Liver (tissue), 9 donors: ENCODE results near the gene SV2B. TPM values are rescaled to one million over a fixed set of nuclear protein-coding genes. Genes with fewer than 3 reads are reported as not detected.

Experiments
- DNase-seq: peaks from one replicate; pipeline ENCODE4 v3.0.0-alpha.2; 2017; ENCODE audit warnings: low spot score
- H3K27ac ChIP-seq, 2 donors: one replicate each; pipeline ENCODE4 v1.7.0; 2013; ENCODE audit warnings: inconsistent platforms in 2 of 2, low read length in 2 of 2, control low read depth in 1 of 2, low read depth in 1 of 2, mild to moderate bottlenecking in 1 of 2
- H3K27me3 ChIP-seq, 4 donors: one replicate each; pipeline versions ENCODE4 v1.6.1 to v1.7.0; 2013; ENCODE audit warnings: low read length in 3 of 4, inconsistent platforms in 1 of 4, mild to moderate bottlenecking in 1 of 4, moderate library complexity in 1 of 4; ENCODE audit not compliant: control insufficient read depth in 4 of 4, insufficient read depth in 4 of 4
- H3K36me3 ChIP-seq, 4 donors: one replicate each; pipeline versions ENCODE4 v1.6.1 to v1.7.0; 2013; ENCODE audit warnings: low read length in 3 of 4, mild to moderate bottlenecking in 3 of 4, low read depth in 1 of 4, moderate library complexity in 1 of 4; ENCODE audit not compliant: control insufficient read depth in 4 of 4, insufficient read depth in 3 of 4
- H3K4me1 ChIP-seq, 4 donors: one replicate each; pipeline versions ENCODE4 v1.6.1 to v1.7.0; 2013; ENCODE audit warnings: low read length in 3 of 4, mild to moderate bottlenecking in 3 of 4, moderate library complexity in 1 of 4; ENCODE audit not compliant: control insufficient read depth in 4 of 4, insufficient read depth in 4 of 4
- H3K4me3 ChIP-seq, 3 donors: one replicate each; pipeline versions ENCODE4 v1.6.1 to v1.7.0; 2013; ENCODE audit warnings: low read length in 3 of 3, control low read depth in 1 of 3, low read depth in 1 of 3, mild to moderate bottlenecking in 1 of 3
- H3K9ac ChIP-seq, 2 donors: one replicate each; pipeline ENCODE4 v1.7.0; 2013; ENCODE audit warnings: low read length in 2 of 2, mild to moderate bottlenecking in 2 of 2, moderate library complexity in 2 of 2, control low read depth in 1 of 2, low read depth in 1 of 2
- H3K9me3 ChIP-seq, 4 donors: one replicate each; pipeline versions ENCODE4 v1.6.1 to v1.7.0; 2013; ENCODE audit warnings: low read length in 3 of 4; ENCODE audit not compliant: control insufficient read depth in 4 of 4
- EGR1 ChIP-seq, 2 donors: IDR thresholded peaks; 2 replicates each; pipeline ENCODE4 v1.6.1; 2016 to 2018; ENCODE audit warnings: antibody characterized with exemption in 2 of 2, low read depth in 2 of 2
- FOXA1 ChIP-seq: IDR thresholded peaks from 2 replicates; pipeline ENCODE4 v1.6.1; 2016; ENCODE audit warnings: antibody characterized with exemption
- FOXA2 ChIP-seq: IDR thresholded peaks from 2 replicates; pipeline ENCODE4 v1.6.1; 2016; ENCODE audit warnings: antibody characterized with exemption
- GABPA ChIP-seq, 2 donors: IDR thresholded peaks in 1 of 2; conservative IDR thresholded peaks in 1 of 2; 2 replicates each; pipeline ENCODE4 v1.6.1; 2016; ENCODE audit warnings: antibody characterized with exemption in 2 of 2, mild to moderate bottlenecking in 1 of 2, moderate library complexity in 1 of 2
- HNF4A ChIP-seq, 2 donors: conservative IDR thresholded peaks; 2 replicates each; pipeline ENCODE4 v1.6.1; 2016; ENCODE audit warnings: antibody characterized with exemption in 2 of 2, mild to moderate bottlenecking in 2 of 2
- HNF4G ChIP-seq: IDR thresholded peaks from 2 replicates; pipeline ENCODE4 v1.6.1; 2016; ENCODE audit warnings: antibody characterized with exemption
- JUND ChIP-seq, 2 donors: IDR thresholded peaks; 2 replicates each; pipeline ENCODE4 v1.6.1; 2016; ENCODE audit warnings: antibody characterized with exemption in 2 of 2
- NR2F2 ChIP-seq: IDR thresholded peaks from 2 replicates; pipeline ENCODE4 v1.6.1; 2016; ENCODE audit warnings: antibody characterized with exemption
- RAD21 ChIP-seq, 2 donors: IDR thresholded peaks; 2 replicates each; pipeline ENCODE4 v1.6.1; 2016; ENCODE audit warnings: antibody characterized with exemption in 2 of 2, mild to moderate bottlenecking in 2 of 2
- REST ChIP-seq: IDR thresholded peaks from 2 replicates; pipeline ENCODE4 v1.6.1; 2016; ENCODE audit warnings: antibody characterized with exemption, mild to moderate bottlenecking
- RXRA ChIP-seq, 2 donors: IDR thresholded peaks; 2 replicates each; pipeline ENCODE4 v1.6.1; 2017 to 2018; ENCODE audit warnings: antibody characterized with exemption in 2 of 2, mild to moderate bottlenecking in 1 of 2
- SP1 ChIP-seq: IDR thresholded peaks from 2 replicates; pipeline ENCODE4 v1.6.1; 2018; ENCODE audit warnings: antibody characterized with exemption, mild to moderate bottlenecking
- TAF1 ChIP-seq: conservative IDR thresholded peaks from 2 replicates; pipeline ENCODE4 v1.6.1; 2016; ENCODE audit warnings: antibody characterized with exemption, mild to moderate bottlenecking
- YY1 ChIP-seq: IDR thresholded peaks from 2 replicates; pipeline ENCODE4 v1.6.1; 2016; ENCODE audit warnings: antibody characterized with exemption, mild to moderate bottlenecking
- WGBS: extraction: QIAGEN DNeasy Blood & Tissue Kit; methylation state at CpG from one replicate; pipeline ENCODE4 v1.1.7; 2013; 5-methylcytosine and 5-hydroxymethylcytosine counted together
- polyA plus RNA-seq, 2 donors: library from polyadenylated mRNA; stranded (reverse) in 1 of 2; unstranded in 1 of 2; fragments of 200-250 nt in 1 of 2; fragments of >200 nt in 1 of 2; fragmentation: Nextera tagmentation in 1 of 2; extraction: Ambion mirVana in 1 of 2; gene quantifications; one replicate each; pipeline versions ENCODE4 v1.2.1 to v1.2.3, GENCODE V29; 2013 to 2015
- total RNA-seq, 2 donors: library from RNA; depleted of rRNA; stranded (reverse); fragments of >200 nt; gene quantifications; one replicate each; pipeline ENCODE4 v1.2.3, GENCODE V29; 2014
- TF ChIP-seq, protein P1 (sequence below): fragments of 150-350 bp; IDR thresholded peaks from 2 replicates; pipeline ENCODE4 v1.5.1; 2017; ENCODE audit warnings: improper control_type of control experiment, low read depth, low read length; ENCODE audit not compliant: missing input control
- TF ChIP-seq, protein P2 (sequence below): IDR thresholded peaks from 2 replicates; pipeline ENCODE4 v1.6.1; 2016; ENCODE audit warnings: antibody characterized with exemption
- TF ChIP-seq, protein P3 (sequence below): IDR thresholded peaks from 2 replicates; pipeline ENCODE4 v1.6.1; 2016; ENCODE audit warnings: antibody characterized with exemption
- donor health status: healthy.
- donor health status: healthy.
- donor health status: healthy.
- donor health status: healthy.
- donor health status: healthy.

SV2B gene
- total and polyA plus RNA-seq, 4 donors, result 0.08 to 0.16 (median 0.09) TPM; not detected in 1

DNA sequence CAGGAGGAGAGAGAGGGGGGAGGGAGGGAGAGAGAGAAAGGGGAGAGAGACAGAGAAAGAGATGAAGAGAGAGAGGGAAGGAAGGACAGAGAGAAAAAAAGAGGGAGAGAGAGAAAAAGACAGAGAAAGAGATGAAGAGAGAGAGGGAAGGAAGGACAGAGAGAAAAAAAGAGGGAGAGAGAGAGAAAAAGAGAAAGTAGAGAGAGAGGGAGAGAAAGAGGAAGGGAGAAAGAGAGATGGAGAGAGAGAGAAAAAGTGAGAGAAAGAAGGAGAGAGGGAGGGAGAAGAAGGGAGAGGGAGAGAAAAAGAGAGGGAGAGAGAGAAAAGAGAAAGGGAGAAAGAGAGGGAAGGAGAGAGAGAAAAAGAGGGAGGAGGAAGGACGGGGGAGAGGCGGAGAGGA lies 204.2 kb downstream of the SV2B start:
- Histone ChIP-seq H3K27me3 (no peaks in the 10 kb centered on the region), H3K9ac (no peak overlapping the region), H3K9me3 (no peaks in the 10 kb centered on the region), H3K4me1 (peaks cover 0 to 8% (median 5%) of the 10 kb centered on the region in 4 donors), H3K27ac (no peak overlapping the region), H3K36me3 (no peaks in the 10 kb centered on the region), H3K4me3 (no peak overlapping the region)
- TF ChIP-seq, protein P1, sequence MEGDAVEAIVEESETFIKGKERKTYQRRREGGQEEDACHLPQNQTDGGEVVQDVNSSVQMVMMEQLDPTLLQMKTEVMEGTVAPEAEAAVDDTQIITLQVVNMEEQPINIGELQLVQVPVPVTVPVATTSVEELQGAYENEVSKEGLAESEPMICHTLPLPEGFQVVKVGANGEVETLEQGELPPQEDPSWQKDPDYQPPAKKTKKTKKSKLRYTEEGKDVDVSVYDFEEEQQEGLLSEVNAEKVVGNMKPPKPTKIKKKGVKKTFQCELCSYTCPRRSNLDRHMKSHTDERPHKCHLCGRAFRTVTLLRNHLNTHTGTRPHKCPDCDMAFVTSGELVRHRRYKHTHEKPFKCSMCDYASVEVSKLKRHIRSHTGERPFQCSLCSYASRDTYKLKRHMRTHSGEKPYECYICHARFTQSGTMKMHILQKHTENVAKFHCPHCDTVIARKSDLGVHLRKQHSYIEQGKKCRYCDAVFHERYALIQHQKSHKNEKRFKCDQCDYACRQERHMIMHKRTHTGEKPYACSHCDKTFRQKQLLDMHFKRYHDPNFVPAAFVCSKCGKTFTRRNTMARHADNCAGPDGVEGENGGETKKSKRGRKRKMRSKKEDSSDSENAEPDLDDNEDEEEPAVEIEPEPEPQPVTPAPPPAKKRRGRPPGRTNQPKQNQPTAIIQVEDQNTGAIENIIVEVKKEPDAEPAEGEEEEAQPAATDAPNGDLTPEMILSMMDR, result no peak
- TF ChIP-seq GABPA (IDR thresholded peaks at IDR 0.05 in 1 of 2, conservative IDR thresholded peaks at IDR 0.05 in 1 of 2), result no peak
- no peak for TF ChIP-seq TAF1
- TF ChIP-seq NR2F2, result no peak
- TF ChIP-seq, protein P2, sequence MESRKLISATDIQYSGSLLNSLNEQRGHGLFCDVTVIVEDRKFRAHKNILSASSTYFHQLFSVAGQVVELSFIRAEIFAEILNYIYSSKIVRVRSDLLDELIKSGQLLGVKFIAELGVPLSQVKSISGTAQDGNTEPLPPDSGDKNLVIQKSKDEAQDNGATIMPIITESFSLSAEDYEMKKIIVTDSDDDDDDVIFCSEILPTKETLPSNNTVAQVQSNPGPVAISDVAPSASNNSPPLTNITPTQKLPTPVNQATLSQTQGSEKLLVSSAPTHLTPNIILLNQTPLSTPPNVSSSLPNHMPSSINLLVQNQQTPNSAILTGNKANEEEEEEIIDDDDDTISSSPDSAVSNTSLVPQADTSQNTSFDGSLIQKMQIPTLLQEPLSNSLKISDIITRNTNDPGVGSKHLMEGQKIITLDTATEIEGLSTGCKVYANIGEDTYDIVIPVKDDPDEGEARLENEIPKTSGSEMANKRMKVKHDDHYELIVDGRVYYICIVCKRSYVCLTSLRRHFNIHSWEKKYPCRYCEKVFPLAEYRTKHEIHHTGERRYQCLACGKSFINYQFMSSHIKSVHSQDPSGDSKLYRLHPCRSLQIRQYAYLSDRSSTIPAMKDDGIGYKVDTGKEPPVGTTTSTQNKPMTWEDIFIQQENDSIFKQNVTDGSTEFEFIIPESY, result no peak
- TF ChIP-seq HNF4G, result no peak
- no peak for TF ChIP-seq FOXA1
- TF ChIP-seq FOXA2, result no peak
- no peak for TF ChIP-seq RAD21 (IDR thresholded peaks at IDR 0.05)
- no peak for TF ChIP-seq REST
- no peak for TF ChIP-seq EGR1 (IDR thresholded peaks at IDR 0.05; ENCODE audit: low read depth in 2 of 2)
- no peak for TF ChIP-seq SP1
- no peak for TF ChIP-seq YY1
- TF ChIP-seq, protein P3, sequence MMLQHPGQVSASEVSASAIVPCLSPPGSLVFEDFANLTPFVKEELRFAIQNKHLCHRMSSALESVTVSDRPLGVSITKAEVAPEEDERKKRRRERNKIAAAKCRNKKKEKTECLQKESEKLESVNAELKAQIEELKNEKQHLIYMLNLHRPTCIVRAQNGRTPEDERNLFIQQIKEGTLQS, result no peak
- WGBS, result 94% methylated on average over 2 of the region's 2 CpGs
- DNase-seq, result no peak

DNA sequence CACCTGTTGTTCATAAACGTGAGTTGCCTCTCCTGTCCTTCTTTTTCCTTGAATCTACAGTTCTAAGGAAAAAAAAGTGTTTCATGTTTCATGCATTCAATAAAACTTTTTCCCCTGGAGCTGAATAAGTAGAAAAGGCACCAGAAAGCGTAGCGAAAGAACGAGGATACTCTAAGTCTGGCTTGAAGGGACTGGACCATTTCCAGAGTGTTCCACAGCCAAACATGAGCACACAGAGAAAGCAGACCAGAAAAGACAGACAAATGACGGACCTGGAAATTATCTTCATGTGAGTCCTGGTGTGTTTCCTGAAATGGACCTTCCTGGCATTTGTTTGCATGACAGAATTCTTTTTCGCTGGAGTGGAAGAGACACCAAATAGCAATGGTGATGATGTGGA lies 204.7 kb downstream of the SV2B start:
- no peaks in the 10 kb centered on the region for H3K9me3 ChIP-seq
- peaks cover 0 to 8% (median 5%) of the 10 kb centered on the region in 4 donors for H3K4me1 ChIP-seq
- H3K27ac ChIP-seq, result no peak overlapping the region
- no peak overlapping the region for H3K4me3 ChIP-seq
- no peaks in the 10 kb centered on the region for H3K27me3 ChIP-seq
- no peak for DNase-seq
- WGBS, result 79% methylated on average over 6 of the region's 6 CpGs
- no peak overlapping the region for H3K9ac ChIP-seq
- no peaks in the 10 kb centered on the region for H3K36me3 ChIP-seq
- TF ChIP-seq EGR1 (IDR thresholded peaks at IDR 0.05; ENCODE audit: low read depth in 2 of 2) (no peak), FOXA1 (no peak), RAD21 (IDR thresholded peaks at IDR 0.05) (no peak), TAF1 (no peak), REST (no peak), JUND (IDR thresholded peaks at IDR 0.05) (no peak), RXRA (IDR thresholded peaks at IDR 0.05) (no peak), SP1 (no peak), HNF4A (conservative IDR thresholded peaks at IDR 0.05) (no peak)
- TF ChIP-seq, protein P3, result no peak
- TF ChIP-seq, protein P1, result no peak
